Posterior cingulate gyrus (tissue), 11 donors: ENCODE measurements around the gene TMTC3.
A peak's percentile ranks its signal among the peaks of the same experiment; 100 is the strongest.
"Not testable (repeated sequence)": the region's sequence is repeated elsewhere in the genome, so short reads cannot be mapped to it uniquely, and the experiment has no call there.

Experiments used
- DNase-seq, 10 donors: peaks; one replicate each; pipeline versions ENCODE4 v3.0.0 to v3.0.0-alpha.2; 2020 to 2021; ENCODE audit warnings: mixed read lengths in 3 of 10
- intact Hi-C: fragments of 100-400 bp; cut with DNase I; formaldehyde crosslinking; loops from one replicate; pipeline ENCODE4 v1.15.1; 2023

The TMTC3 gene

GRCh38 chr12:88141774-88142609 is at the start of gene TMTC3, which contains the start of gene CEP290:
Gene TMTC3 (plus strand): TSS chr12:88142307. CDS start chr12:88148316, 6,009 bp downstream.
Gene CEP290 (minus strand): TSS chr12:88142088. CDS start chr12:88141307, 781 bp downstream.
- DNase-seq: peak; percentile 94 to 99 (median 96)
- intact Hi-C loops: loop anchor here (5.0 to 10.0 kb wide), 4 partner anchors 105 to 1385 kb away; partner anchors contain the start of gene POC1B

GRCh38 chr12:88092771-88093170 is 49.3 kb upstream of the TMTC3 start:
- no peak for DNase-seq
- intact Hi-C loops: no loop called here

GRCh38 chr12:88093573-88093972 is 48.5 kb upstream of the TMTC3 start:
- intact Hi-C loops: no loop called here
- no peak for DNase-seq

GRCh38 chr12:88108021-88108420 is 34.1 kb upstream of the TMTC3 start:
- no peak for DNase-seq
- intact Hi-C loops: no loop called here

GRCh38 chr12:88111074-88111652 is 30.9 kb upstream of the TMTC3 start:
- intact Hi-C loops: loop anchor here (10.0 kb wide), 1 partner anchor 884 kb away; no protein-coding TSS in a partner anchor
- DNase-seq: no peak

- intact Hi-C loops: loop anchor here (10.0 kb wide), 1 partner anchor 881 kb away; no protein-coding TSS in a partner anchor
These were observed 28.2 kb upstream of the TMTC3 start for GRCh38 chr12:88113871-88114270.

GRCh38 chr12:88122666-88123065 is 19.4 kb upstream of the TMTC3 start:
- intact Hi-C loops: no loop called here
- no peak for DNase-seq

More at GRCh38 chr12:88113871-88114270, 28.2 kb upstream of the TMTC3 start:
- no peak for DNase-seq

- DNase-seq: no peak
- intact Hi-C loops: no loop called here
These were observed 15.0 kb upstream of the TMTC3 start for GRCh38 chr12:88127099-88127498.

GRCh38 chr12:88127855-88128254 is 14.3 kb upstream of the TMTC3 start:
- DNase-seq: no peak
- intact Hi-C loops: no loop called here

- DNase-seq: no peak
- intact Hi-C loops: no loop called here
These were observed 9.7 kb upstream of the TMTC3 start for GRCh38 chr12:88132392-88132791.

GRCh38 chr12:88133181-88133580 is 8.9 kb upstream of the TMTC3 start:
- DNase-seq, intact Hi-C loops: not testable (repeated sequence)

- DNase-seq: not testable (repeated sequence)
- intact Hi-C loops: loop anchor here (5.0 to 10.0 kb wide), 4 partner anchors 102 to 1388 kb away; partner anchors contain the start of gene POC1B
These were observed 2.4 kb upstream of the TMTC3 start for GRCh38 chr12:88139711-88140110.

- no peak for DNase-seq
- intact Hi-C loops: loop anchor here (5.0 to 10.0 kb wide), 4 partner anchors 104 to 1386 kb away; partner anchors contain the start of gene POC1B
These were observed 708 bp upstream of the TMTC3 start for GRCh38 chr12:88141425-88141773.

- intact Hi-C loops: loop anchor here (5.0 to 10.0 kb wide), 4 partner anchors 105 to 1385 kb away; partner anchors contain the start of gene POC1B
- DNase-seq: peak in 6 of 10 donors; percentile 13 to 85 (median 26)
These were observed 494 bp downstream of the TMTC3 start for GRCh38 chr12:88142610-88142991.

GRCh38 chr12:88144037-88144436 is 1.9 kb downstream of the TMTC3 start:
- intact Hi-C loops: loop anchor here (5.0 to 10.0 kb wide), 4 partner anchors 107 to 1383 kb away; partner anchors contain the start of gene POC1B
- DNase-seq: no peak

GRCh38 chr12:88144546-88145468 is 2.7 kb downstream of the TMTC3 start:
- no peak for DNase-seq
- intact Hi-C loops: loop anchor here (5.0 to 10.0 kb wide), 4 partner anchors 108 to 1382 kb away; partner anchors contain the start of gene POC1B

- intact Hi-C loops: loop anchor here (10.0 kb wide), 2 partner anchors 429 to 849 kb away; no protein-coding TSS in a partner anchor
- no peak for DNase-seq
These were observed 3.7 kb downstream of the TMTC3 start for GRCh38 chr12:88145567-88146505.

- intact Hi-C loops: no loop called here
- DNase-seq: no peak
These were observed 8.0 kb downstream of the TMTC3 start for GRCh38 chr12:88150063-88150462.

- no peak for DNase-seq
- intact Hi-C loops: no loop called here
These were observed 11.9 kb downstream of the TMTC3 start for GRCh38 chr12:88153959-88154358.
